HG03060 (cell line): ENCODE results near the gene PLIN1.

Experiments used
- ATAC-seq: cut with Tn5 transposase; IDR thresholded peaks from one replicate; pipeline ENCODE4 v1.9.1; 2021; ENCODE audit warnings: low read depth, moderate number of reproducible peaks; ENCODE audit not compliant: unreplicated experiment

Gene PLIN1

GRCh38 chr15:89630260-89630659, 48.9 kb downstream of the PLIN1 start:
- ATAC-seq = no peak

- no peak for ATAC-seq
Observed at GRCh38 chr15:89629829-89630228, 49.3 kb downstream of the PLIN1 start.

- ATAC-seq = no peak
Observed at GRCh38 chr15:89628806-89629715, 50.1 kb downstream of the PLIN1 start.

GRCh38 chr15:89628301-89628700, 50.9 kb downstream of the PLIN1 start:
- no peak for ATAC-seq

GRCh38 chr15:89627256-89627970, 51.8 kb downstream of the PLIN1 start:
- ATAC-seq = no peak

GRCh38 chr15:89625716-89626115, 53.5 kb downstream of the PLIN1 start:
- no peak for ATAC-seq

- ATAC-seq = no peak
Observed at GRCh38 chr15:89623165-89623564, 56.0 kb downstream of the PLIN1 start.

GRCh38 chr15:89621547-89621946, 57.6 kb downstream of the PLIN1 start:
- no peak for ATAC-seq

GRCh38 chr15:89616228-89616627, 62.9 kb downstream of the PLIN1 start:
- no peak for ATAC-seq

GRCh38 chr15:89615135-89615534, 64.0 kb downstream of the PLIN1 start:
- ATAC-seq = no peak
